ENCODE data around the gene MYL6.

MYL6 gene

GRCh38 chr12:56158926-56159461 is 835 bp downstream of the MYL6 start:
- no peak for DNase-seq

GRCh38 chr12:56159482-56160192 is 1.5 kb downstream of the MYL6 start:
- no peak for DNase-seq

GRCh38 chr12:56160193-56160763 is 2.1 kb downstream of the MYL6 start:
- no peak for DNase-seq

- DNase-seq: no peak
These were observed 2.9 kb downstream of the MYL6 start for GRCh38 chr12:56160894-56161689.

GRCh38 chr12:56161690-56162351 is 3.7 kb downstream of the MYL6 start:
- DNase-seq: no peak

GRCh38 chr12:56162468-56163290 is 4.5 kb downstream of the MYL6 start:
- DNase-seq: no peak

GRCh38 chr12:56163533-56164344 is 5.6 kb downstream of the MYL6 start:
- no peak for DNase-seq

- DNase-seq: no peak
These were observed 6.2 kb downstream of the MYL6 start for GRCh38 chr12:56164345-56164729.

GRCh38 chr12:56165369-56165768 is 7.2 kb downstream of the MYL6 start:
- DNase-seq: no peak

- no peak for DNase-seq
These were observed 11.1 kb downstream of the MYL6 start for GRCh38 chr12:56169229-56169759.

GRCh38 chr12:56172839-56173238 is 14.7 kb downstream of the MYL6 start:
- DNase-seq: no peak

- DNase-seq: no peak
These were observed 20.2 kb downstream of the MYL6 start for GRCh38 chr12:56178347-56178746.

- DNase-seq: no peak
These were observed 28.8 kb downstream of the MYL6 start for GRCh38 chr12:56186957-56187356.

- DNase-seq: peak; percentile 3
These were observed 30.1 kb downstream of the MYL6 start for GRCh38 chr12:56188131-56188777.

GRCh38 chr12:56188778-56189098 is 30.6 kb downstream of the MYL6 start:
- peak; percentile 3 for DNase-seq

GRCh38 chr12:56189099-56189917 is 31.1 kb downstream of the MYL6 start, which contains the start of gene SMARCC2:
SMARCC2 (minus strand) TSS chr12:56189483; CDS start chr12:56189461, 22 bp downstream.
- DNase-seq: peak; percentile 65

GRCh38 chr12:56189918-56190694 is 31.9 kb downstream of the MYL6 start:
- peak; percentile 79 for DNase-seq

- DNase-seq: no peak
These were observed 32.6 kb downstream of the MYL6 start for GRCh38 chr12:56190695-56191155.

GRCh38 chr12:56192582-56192981 is 34.4 kb downstream of the MYL6 start:
- DNase-seq: no peak
